Cardiac muscle cell (in vitro differentiated cells and primary cell): ENCODE measurements around the gene CSGALNACT2. TPM values are rescaled to one million over a fixed set of nuclear protein-coding genes. Genes with fewer than 3 reads are reported as not detected.

Experiments
- DNase-seq, 2 donors: peaks; one replicate each; pipeline versions ENCODE4 v3.0.0 to v3.0.0-alpha.2; 2010 to 2017; ENCODE audit warnings: low read depth in 1 of 2, low spot score in 1 of 2
- H3K27ac ChIP-seq: fragments of 200-600 bp; sonication (generic); 2 replicates; pipeline ENCODE4 v1.5.1; 2016
- H3K27me3 ChIP-seq: fragments of 200-600 bp; sonication (generic); 2 replicates; pipeline ENCODE4 v1.6.0; 2016; ENCODE audit warnings: control low read depth
- H3K36me3 ChIP-seq: fragments of 200-600 bp; sonication (generic); 2 replicates; pipeline ENCODE4 v1.5.1; 2016; ENCODE audit warnings: control low read depth
- H3K4me1 ChIP-seq: fragments of 200-600 bp; sonication (generic); 2 replicates; pipeline ENCODE4 v1.8.1; 2017; ENCODE audit warnings: low read depth, mild to moderate bottlenecking, mixed run types
- H3K4me3 ChIP-seq: fragments of 200-600 bp; sonication (generic); 2 replicates; pipeline ENCODE4 v1.5.1; 2016; ENCODE audit warnings: mild to moderate bottlenecking
- H3K9me3 ChIP-seq: fragments of 200-600 bp; sonication (generic); 2 replicates; pipeline ENCODE4 v1.5.1; 2017; ENCODE audit warnings: low read depth, mild to moderate bottlenecking, control low read depth
- polyA plus RNA-seq: library from polyadenylated mRNA; unstranded; fragments of >200 nt; fragmentation: Nextera tagmentation; extraction: Ambion mirVana; gene quantifications from 2 replicates; pipeline ENCODE4 v1.2.1, GENCODE V29; 2016
- total RNA-seq: library from RNA; depleted of rRNA; stranded (reverse); fragments of >200 nt; gene quantifications from 2 replicates; pipeline ENCODE4 v1.2.3, GENCODE V29; 2016
- TF ChIP-seq, protein P1 (sequence below): IDR thresholded peaks from 2 replicates; pipeline ENCODE4 v1.5.1; 2012; ENCODE audit warnings: low read depth, mild to moderate bottlenecking, low read length

CSGALNACT2 gene
- total and polyA plus RNA-seq, 2 experiments from 2014 or later = 8.3 to 9.9 TPM

GRCh38 chr10:43225787-43226153 lies 87.5 kb downstream of the CSGALNACT2 start:
- TF ChIP-seq, protein P1, sequence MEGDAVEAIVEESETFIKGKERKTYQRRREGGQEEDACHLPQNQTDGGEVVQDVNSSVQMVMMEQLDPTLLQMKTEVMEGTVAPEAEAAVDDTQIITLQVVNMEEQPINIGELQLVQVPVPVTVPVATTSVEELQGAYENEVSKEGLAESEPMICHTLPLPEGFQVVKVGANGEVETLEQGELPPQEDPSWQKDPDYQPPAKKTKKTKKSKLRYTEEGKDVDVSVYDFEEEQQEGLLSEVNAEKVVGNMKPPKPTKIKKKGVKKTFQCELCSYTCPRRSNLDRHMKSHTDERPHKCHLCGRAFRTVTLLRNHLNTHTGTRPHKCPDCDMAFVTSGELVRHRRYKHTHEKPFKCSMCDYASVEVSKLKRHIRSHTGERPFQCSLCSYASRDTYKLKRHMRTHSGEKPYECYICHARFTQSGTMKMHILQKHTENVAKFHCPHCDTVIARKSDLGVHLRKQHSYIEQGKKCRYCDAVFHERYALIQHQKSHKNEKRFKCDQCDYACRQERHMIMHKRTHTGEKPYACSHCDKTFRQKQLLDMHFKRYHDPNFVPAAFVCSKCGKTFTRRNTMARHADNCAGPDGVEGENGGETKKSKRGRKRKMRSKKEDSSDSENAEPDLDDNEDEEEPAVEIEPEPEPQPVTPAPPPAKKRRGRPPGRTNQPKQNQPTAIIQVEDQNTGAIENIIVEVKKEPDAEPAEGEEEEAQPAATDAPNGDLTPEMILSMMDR = no peak
- H3K27me3 ChIP-seq = peaks cover 79% of the 10 kb centered on the region
- H3K27ac ChIP-seq = no peak overlapping the region
- H3K4me3 ChIP-seq = no peak overlapping the region
- DNase-seq = no peak
- no peaks in the 10 kb centered on the region for H3K4me1 ChIP-seq
- no peaks in the 10 kb centered on the region for H3K9me3 ChIP-seq
- no peaks in the 10 kb centered on the region for H3K36me3 ChIP-seq

DNA sequence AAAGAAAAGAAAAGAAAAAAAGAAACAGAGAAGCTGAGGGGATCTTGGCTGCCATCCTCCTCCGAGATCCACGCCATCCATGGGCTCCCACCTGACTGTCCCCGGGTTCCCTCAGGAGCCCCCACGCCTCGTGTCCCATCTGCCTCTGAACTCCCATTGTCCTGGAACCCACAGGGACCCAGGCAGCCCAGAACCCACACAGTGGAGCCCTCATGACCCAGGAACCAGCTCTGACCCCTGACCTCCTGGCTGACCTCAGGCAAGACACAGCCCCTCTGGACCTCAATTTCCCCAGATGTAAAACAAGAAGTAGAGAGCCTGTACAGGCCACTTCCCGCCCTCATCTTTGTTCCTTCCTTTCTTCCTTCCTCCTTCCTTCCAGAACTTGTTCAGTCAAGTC lies 88.2 kb downstream of the CSGALNACT2 start:
- no peak overlapping the region for H3K27ac ChIP-seq
- no peak overlapping the region for H3K4me3 ChIP-seq
- no peak for DNase-seq
- peaks cover 85% of the 10 kb centered on the region for H3K27me3 ChIP-seq
- H3K36me3 ChIP-seq = no peaks in the 10 kb centered on the region
- TF ChIP-seq, protein P1 = no peak
- no peaks in the 10 kb centered on the region for H3K9me3 ChIP-seq
- no peaks in the 10 kb centered on the region for H3K4me1 ChIP-seq

DNA sequence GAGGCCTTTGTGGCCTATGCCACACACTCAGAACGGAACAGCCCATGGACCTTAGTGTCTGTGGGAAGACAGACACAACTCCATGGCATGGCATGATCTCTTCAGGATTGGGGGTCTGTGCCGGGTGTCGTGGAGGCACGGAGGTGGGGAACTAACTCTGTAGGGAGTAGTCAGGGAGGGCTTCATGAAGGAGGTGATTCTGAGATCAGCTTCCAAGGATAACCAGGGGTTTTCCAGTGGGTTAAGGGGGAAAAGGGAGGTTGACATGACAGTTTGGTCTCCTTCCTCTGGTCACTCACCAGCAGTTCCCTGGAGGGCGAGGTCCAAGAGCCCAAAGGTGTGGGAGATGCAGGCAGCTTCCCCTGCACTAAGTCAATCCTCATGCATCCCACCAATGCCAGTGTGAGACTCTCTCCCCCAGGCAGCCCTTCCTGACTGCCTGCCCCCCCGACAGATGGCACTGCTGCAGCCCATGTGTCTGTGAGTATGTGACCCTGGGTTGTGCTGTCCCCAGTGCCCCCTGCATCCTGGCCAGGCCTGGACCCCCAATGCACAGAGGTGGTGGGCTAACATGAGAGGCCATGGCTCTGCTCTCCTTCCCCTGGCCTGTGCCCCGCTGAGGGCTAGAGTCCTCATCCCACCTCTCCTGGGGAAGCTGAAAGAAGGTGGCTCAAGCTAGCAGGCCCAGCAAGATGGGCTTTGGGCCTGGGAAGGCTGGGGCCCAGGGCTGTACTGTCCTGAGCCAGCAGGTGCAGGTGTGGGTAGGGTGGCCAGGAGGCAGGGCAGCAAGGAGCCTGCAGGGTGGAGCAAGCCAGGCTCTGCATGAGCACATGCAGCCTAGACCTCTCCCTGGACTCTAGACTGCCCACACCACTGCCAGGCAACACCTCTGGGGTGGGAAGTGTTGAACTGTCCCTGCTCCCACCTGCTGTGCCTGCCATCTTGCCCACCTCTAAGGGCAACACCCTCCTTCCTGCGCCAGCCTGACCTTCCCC lies 88.9 kb downstream of the CSGALNACT2 start:
- Histone ChIP-seq H3K4me3 (no peak overlapping the region), H3K27me3 (peaks cover 92% of the 10 kb centered on the region), H3K36me3 (no peaks in the 10 kb centered on the region), H3K9me3 (no peaks in the 10 kb centered on the region), H3K27ac (no peak overlapping the region), H3K4me1 (no peaks in the 10 kb centered on the region)
- TF ChIP-seq, protein P1 = no peak
- DNase-seq = no peak

DNA sequence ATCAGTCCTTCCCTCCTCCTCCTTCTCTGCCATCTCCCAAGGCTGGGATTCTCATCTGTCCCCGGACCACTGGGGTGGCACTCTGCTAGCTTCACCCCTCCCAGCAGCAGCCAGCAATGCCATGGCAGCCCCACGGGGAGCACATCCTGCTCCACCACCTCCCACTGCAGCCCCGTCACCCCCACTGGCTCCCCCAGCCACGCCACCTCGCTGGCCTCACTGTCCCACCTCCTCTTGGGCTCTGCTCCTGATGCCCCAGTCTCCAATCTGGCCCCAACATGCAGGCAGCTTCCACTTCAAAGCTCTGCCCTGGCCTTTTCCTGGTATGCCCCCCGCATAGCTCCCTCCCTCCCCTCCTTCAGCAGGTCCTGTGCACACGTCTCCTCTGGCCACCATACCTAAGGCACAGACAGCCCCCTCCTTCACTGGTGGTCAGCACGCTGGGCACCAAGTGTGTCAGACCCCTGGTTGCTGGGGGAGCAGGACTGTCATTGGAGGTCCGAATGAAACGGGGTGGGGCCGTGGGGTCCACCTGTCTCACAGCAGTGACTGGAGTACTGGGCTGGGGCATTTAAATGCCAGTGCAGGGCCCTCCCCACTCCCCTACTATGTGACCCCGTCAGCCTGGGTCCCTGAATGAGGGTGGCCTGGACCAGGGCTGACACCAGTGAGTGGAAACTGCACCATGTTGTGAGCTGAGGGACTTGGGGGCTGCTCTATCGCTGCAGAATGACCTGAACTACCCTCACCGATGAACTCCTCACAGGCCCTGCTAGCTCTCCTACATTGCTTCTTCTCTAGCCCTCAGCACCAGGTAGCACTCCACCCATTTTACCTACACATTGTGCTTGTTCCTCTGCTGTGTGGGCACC lies 89.9 kb downstream of the CSGALNACT2 start:
- Histone ChIP-seq H3K4me1 (no peaks in the 10 kb centered on the region), H3K9me3 (no peaks in the 10 kb centered on the region), H3K36me3 (no peaks in the 10 kb centered on the region), H3K4me3 (no peak overlapping the region), H3K27ac (no peak overlapping the region), H3K27me3 (peaks cover 89% of the 10 kb centered on the region)
- no peak for DNase-seq
- TF ChIP-seq, protein P1 = no peak

GRCh38 chr10:43228783-43229207 lies 90.5 kb downstream of the CSGALNACT2 start:
- no peaks in the 10 kb centered on the region for H3K4me1 ChIP-seq
- peaks cover 91% of the 10 kb centered on the region for H3K27me3 ChIP-seq
- no peaks in the 10 kb centered on the region for H3K36me3 ChIP-seq
- H3K27ac ChIP-seq = no peak overlapping the region
- TF ChIP-seq, protein P1 = no peak
- no peak for DNase-seq
- H3K4me3 ChIP-seq = no peak overlapping the region
- H3K9me3 ChIP-seq = no peaks in the 10 kb centered on the region
